Stimulated activated CD4-positive, alpha-beta T cell treated with anti-CD3 and anti-CD28 coated beads, Interleukin-1b, Interleukin-23, amount 100 ng/mL, for 4 hours (primary cell): ENCODE data around the gene MAGI1.

ENCODE experiments used
- DNase-seq, 2 donors: peaks; one replicate each; pipeline ENCODE4 v3.0.0-alpha.2; 2020; ENCODE audit warnings: low read depth in 2 of 2

Gene MAGI1

DNA sequence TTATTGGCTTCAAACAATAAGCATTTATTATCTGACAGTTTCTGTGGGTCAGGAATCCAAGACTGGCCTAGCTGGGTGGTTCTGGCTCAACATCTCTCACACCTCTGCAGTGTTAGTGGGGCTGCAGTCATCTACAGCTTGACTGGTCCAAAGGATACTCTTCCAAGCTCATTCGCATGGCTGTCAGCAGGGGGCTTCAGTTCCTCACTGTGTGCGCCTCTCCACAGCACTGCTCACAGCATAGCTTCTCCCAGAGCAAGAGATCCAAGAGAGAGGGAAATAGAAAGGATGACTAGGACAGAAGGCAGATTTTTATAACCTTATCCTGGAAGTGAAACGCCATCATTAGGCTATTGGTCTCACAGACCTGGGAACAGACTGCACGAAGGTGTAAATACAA, 64.2 kb downstream of the MAGI1 start:
- no peak for DNase-seq

- DNase-seq: no peak
These were observed 66.0 kb downstream of the MAGI1 start for GRCh38 chr3:65972765-65973164.

GRCh38 chr3:65971293-65972252, 67.1 kb downstream of the MAGI1 start:
- DNase-seq: no peak

DNA sequence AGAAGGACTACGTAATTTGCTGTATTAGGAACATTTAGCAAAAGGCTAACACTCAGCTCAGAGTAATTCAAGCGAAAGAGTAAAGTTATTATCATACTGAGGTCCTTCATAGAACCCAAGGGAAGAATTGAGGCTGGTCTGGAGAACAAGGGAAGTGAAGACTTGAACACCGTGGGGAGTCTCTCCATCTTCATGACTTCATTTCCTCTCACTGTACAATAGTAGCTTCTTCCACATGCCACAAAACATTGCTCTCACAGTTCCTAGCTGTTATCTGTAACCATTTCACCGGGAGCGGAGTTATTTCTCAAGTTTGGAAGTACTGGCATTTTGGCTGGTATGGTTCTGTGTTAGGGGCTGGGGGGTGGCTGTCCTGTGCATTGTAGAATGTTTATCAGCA, 69.7 kb downstream of the MAGI1 start:
- DNase-seq: no peak

DNA sequence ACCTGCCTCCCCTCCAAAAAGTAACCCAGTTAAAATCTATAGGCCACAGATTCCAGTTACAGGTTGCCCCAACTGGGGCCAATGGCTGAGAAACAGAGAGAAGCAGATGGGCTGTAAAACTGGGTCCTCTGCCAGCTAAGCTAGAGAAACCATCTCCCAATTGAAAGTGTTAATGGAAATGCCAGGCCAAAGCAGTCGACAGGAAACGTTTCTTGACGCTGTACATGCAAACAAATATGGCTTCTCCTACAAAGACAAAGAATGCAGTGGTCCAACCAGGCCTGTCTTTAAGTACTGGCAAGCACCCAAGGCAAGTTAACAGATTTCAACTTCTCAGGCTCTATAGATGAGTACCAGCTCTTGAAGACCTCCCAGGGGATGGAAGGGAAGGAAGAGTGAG, 71.3 kb downstream of the MAGI1 start:
- no peak for DNase-seq

DNA sequence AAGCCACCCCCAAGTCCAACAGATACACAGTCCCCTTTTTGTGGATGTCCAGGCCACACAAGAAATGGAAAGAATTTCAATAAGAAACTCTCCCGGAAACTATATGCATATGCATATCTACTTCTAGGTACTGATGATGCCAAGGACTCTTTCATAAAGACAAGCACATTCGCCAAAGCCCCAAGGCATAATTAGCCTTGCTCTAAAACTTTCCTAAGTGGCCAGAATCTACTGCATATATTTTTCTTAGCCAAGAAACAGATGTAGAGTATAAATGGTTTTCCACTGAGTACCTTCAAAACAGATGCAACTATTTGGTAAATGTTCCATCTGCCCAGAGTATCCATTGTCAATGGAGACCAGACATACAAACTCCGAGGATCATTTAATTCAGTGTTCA, 73.9 kb downstream of the MAGI1 start:
- DNase-seq: no peak

DNA sequence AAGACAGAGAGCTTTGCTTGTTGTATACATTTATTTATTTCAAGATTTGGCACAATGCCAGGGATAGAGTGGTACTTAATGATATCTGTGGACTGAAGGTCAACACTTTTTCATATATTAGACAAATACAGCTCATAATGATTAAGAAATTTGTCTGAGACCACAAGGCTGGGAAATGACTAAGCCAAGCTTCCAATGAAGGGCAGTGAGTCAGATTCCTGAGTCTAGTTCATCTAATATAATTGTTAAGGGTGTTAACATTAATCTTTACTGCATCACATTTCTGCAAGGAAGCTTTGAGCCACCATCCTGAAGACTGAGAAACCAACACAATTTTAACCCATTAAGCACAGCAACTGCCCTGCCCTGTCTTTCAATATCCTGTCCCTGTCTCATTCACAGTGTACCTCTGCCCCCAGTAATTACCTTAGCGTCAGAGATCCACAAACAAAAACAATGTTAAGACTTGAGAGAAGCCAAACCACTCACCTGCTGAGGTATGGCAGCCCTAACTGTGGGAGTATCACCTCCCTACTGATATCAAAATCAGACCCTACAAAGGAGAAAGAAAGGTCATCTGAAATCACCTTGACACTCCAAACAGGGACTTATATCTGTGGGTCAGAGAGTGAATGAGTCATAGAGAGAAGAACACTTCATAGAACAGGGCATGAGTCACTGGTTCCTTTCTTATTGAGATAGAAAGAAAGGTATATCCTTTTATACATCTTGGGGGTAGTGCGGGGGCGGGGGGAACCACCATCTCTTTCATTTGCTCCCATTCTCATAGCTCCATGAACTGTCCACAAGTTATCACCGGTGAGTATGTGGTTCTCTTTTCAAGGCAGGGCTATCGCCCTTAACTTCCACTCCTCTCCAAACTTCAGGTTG, 74.7 kb downstream of the MAGI1 start:
- DNase-seq: peak in 1 of 2 donors; percentile 17

DNA sequence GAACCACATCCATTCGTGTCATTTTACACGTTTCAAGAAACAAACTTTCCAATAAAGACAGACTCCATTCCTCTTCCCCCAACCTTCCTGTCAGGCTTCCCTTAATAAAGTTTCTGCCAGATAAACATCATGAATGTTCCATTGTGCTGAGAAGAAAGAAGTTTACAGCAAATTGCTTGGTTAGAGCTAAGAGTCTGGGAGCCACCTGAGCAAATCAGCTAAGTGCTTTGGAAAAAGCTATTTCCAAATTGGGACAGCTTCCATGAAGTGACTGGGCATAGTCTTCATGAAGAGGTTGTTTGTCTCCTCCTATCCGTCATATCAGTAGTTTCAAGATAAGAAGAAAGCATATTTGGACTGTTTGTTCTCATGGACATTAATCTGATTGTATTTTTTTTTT, 77.0 kb downstream of the MAGI1 start:
- DNase-seq: no peak

DNA sequence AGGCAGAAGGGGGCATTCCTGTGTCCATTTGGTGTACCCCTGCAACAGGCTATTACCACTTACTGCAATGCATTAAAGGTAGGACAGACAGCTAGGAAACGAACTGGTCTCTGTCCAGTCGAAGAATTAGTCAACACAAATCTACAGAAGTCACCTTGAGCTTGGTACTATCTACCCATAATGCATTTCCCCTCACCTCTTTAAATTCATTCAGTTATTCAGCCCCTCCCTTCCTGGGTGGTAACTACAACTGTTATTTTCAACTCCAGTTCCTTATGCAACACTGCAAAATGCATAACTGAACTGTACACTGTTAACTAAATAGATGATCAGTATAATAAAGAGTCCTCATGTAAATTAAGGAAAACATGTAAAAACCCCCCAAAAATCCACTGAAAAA, 77.6 kb downstream of the MAGI1 start:
- no peak for DNase-seq

GRCh38 chr3:65960087-65960486, 78.6 kb downstream of the MAGI1 start:
- DNase-seq: no peak

DNA sequence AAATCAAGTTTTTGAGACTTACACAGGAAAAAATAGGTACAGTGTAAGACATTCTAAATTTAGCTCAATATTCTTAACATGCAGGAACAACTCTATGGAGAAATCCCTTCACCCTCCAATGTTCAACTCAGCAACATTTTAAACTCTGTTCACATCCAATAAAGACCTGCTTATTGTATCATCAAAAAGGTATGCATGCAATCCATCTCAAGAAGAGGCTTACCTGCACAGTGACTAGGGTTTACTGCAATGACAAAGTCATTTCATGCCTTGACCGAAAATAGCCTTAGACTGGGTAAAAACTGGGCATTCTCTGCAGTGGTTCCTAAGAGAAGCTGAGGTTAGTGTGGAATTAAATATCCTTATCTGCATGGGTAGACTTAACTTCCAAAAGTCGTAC, 80.5 kb downstream of the MAGI1 start:
- no peak for DNase-seq

DNA sequence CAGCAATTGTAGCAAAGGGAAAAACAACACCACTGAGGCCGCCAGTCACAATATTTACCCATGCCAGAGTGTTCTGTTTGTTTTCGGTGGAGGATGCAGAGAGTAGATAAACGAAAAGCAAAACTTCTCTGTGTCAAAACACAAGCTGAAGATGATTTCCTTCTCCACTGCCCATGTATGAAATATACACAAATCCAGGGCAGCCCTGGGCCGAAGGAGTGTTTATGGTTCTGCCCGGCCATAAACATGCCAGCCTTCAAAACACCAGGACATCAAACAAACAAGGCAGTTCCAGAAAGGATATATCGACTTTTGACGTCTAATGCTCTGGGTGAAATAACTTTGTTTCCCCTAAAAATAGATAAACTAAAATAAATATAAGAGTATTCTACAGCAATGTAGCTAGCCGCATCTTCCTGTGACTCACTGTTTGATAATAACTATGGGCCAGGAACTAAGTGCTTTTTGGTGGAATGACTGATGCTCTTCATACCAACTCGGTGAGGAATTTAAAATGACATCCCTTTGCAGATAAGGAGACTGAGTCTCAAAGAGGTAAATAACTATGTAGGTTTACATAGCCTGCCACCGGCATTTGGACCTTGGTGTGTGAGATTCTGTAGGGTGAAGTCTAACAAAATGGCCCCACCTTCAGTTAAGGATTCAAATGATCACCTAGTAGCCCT, 82.8 kb downstream of the MAGI1 start:
- DNase-seq: no peak

DNA sequence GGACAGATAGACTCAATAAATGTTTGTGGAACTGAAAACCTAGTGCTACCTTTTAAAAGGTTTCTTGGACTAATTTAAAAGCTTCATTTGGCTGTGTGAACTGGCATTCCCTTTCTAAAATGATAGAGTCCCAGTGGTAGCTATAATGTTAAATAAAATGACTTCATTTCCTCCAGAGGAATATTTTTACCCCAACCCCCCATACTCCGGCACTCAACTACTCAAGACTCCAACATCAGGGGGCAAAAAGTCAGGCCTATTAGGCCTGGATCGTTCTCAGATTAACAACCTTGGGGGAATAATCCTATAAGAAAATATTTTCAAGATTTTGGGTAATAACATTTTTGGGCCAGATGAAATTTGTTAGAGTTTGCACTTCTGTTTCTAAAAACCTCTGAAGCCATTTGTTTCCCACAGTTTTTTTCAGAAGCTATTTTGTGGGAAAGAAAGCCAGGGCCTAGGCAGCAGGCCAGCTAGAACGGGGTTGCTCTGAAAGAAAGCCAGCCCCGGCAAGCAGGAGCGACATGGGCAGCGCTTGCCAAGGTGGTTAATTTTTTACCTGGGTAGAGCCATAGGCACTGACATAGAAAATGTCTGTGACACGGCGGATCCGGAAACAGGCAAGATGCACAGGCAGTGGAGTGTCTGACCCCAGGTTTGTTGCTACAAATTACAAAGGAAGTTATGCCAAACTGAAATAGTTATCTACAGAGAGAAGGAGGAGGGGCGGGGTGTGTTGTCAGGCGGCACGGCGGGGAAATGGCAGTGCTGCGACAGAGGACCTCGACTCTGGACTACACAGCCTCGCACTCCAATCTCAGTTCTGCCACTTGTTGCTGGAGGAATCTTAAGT, 84.6 kb downstream of the MAGI1 start:
- no peak for DNase-seq

DNA sequence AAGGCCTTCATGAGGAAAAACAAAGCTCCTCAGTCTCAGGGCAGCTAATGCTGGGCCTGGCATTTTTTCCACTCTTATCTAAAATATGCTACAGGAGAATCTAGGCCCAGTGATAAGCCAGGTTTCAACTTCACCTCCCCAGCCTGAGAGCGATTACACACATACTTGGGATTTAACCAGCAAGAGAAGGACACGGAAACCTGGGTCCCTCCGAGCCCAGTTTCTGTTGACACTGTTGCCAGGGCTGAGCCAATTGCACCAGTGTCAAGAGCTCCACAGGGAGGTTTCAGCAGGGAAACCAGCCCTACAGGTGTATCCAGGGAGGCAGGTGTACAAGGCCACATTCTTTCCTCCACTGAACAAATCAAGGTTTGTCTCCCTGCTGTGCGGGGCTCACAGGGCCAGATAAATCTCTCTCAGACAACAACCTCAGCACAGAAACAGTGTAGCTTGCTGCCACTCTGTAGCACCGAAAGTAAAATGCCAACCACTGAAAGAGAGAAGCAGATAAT, 85.4 kb downstream of the MAGI1 start:
- DNase-seq: no peak

DNA sequence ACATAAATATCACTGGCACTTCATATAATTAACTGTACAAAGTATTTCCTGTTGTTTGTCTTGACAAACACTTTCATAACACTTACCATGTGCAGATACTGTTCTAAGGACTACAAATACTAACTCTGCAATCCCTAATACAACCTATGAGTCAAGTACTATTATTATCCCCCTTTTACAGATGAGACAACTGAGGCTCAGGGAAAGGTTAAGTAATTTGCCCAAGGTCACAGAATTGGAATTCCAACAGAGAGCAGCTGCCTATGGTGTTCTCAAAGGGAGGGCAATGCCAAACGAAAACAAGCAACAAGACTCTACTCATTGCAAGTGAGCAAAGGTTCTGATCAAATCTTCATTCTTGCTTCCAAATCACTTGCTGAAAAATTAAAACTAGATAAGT, 85.9 kb downstream of the MAGI1 start:
- DNase-seq: no peak

DNA sequence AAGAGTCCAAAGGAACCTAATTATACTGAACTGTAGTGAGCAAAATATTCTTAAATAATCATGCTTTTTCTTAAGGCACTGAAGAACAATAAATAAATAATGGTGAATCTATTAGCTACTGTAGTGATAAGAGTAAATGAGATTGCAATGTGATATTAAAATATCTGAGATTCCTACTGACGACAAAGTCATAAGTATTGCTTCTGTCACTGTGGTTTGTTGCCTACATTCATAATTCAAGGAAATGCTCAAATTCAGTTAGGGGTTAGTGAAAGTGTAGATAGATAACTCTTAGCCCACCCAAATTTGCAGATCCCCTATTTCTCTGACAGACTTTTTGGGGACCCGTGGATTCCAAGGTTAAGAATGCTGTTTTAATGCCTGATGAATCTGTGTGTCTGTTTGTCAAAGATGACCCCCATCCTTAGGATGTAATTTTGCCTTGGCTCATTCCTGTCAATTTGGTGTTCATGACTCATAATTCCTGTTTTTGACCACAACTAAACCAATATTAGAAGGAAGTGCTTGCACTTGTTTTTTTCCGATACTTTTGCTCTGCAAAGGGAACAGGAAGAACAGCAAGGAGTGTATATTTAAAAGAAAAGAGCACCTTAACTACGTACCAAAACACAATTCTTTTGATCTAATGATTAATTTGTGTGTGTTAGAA, 86.7 kb downstream of the MAGI1 start:
- no peak for DNase-seq

- DNase-seq: no peak
These were observed 88.1 kb downstream of the MAGI1 start for GRCh38 chr3:65950340-65951326.

DNA sequence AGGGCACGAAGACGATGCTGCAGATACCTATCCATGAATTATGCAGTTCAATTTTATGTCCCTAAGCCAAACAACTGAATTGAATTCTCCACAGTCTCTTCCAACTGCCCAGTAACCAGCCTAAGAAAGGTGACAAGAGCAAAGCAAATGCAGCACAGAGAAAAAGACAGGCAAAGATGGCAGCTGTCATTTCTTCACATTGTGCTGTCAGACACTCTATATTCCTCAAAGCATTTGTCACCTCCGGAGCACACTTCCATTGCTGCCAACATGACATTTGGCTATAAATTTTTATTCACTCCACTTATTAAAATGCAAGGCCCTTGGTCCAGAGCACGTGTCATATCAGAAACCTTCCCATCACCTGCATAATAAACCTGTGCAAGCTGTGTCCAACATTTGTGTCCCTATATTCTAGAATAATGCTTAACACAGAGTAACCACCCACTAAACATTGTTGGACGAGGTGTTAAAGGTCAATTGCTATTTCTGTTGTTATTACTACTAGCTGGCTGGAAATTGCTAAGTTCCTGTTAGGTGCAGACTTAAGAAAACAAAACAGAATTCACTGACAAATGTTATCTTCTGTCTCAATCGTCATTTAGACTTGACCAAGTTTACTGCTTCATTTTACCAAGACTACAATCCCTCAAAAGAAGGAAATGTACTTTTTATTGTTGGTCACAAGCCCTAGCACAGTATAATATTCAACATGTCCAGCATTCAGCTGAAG, 89.7 kb downstream of the MAGI1 start:
- no peak for DNase-seq
